ENCODE measurements around the gene RRN3. TPM values are rescaled to one million over a fixed set of nuclear protein-coding genes. Genes with fewer than 3 reads are reported as not detected.

The RRN3 gene
- total RNA-seq, 2 experiments from 2014 or later, result 38.4 to 42.9 TPM

DNA sequence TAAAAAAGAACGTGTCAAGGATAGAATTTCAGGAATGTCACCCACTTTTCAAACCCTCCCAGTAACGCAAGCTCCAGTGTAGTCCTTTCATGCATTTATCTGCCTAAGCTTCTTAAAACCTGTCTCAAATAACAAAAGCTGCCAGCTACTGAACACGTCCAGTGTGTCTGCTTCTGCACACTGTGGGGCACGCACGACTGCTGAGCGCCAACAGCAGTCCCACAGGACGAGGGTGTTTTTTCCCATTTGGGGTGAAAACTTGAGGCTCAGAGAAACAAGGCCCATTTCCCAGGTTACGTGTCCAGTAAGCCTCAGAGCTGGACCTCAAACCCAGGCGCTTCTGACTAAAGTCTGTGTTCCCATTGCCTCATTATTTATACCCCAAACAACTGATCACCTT is 55.4 kb downstream of the RRN3 start:
- H3K4me3 ChIP-seq (ENCODE audit: low read length), result no peak overlapping the region
- H3K27ac ChIP-seq (ENCODE audit: low read depth in 1 of 2, low read length in 2 of 2), result no peak overlapping the region
- H3K9me3 ChIP-seq (ENCODE audit: control insufficient read depth in 1 of 2, insufficient read depth in 1 of 2, low read length in 2 of 2), result no peaks in the 10 kb centered on the region
- Mint-ChIP-seq H3K27me3 (no peaks in the 10 kb centered on the region), H3K4me3 (no peak overlapping the region), H3K4me1 (ENCODE audit: low read depth) (no peaks in the 10 kb centered on the region), H3K27ac (no peak overlapping the region), H3K9me3 (no peaks in the 10 kb centered on the region), H3K36me3 (ENCODE audit: low read depth) (peaks cover 83% of the 10 kb centered on the region)
- POLR2A ChIA-PET, result interaction anchor here (0.8 kb wide), 1 partner anchor 18 kb away, joined by 3 read pairs; no protein-coding TSS in a partner anchor
- H3K4me1 ChIP-seq (ENCODE audit: insufficient read depth, low read length), result no peaks in the 10 kb centered on the region
- CTCF ChIA-PET, result no interaction called here
- ATAC-seq (ENCODE audit: poor library complexity) (no peak), DNase-seq (no peak)
- intact Hi-C loops (cut with DNase I, micrococcal nuclease), result loop anchor here in 1 of 2 experiments (2.0 kb wide), 1 partner anchor 14 kb away; no protein-coding TSS in a partner anchor
- no peaks in the 10 kb centered on the region for H3K27me3 ChIP-seq (ENCODE audit: control insufficient read depth in 1 of 2, insufficient read depth in 2 of 2, low read length in 2 of 2)
- TF ChIP-seq CTCF (IDR thresholded peaks at IDR 0.05), result no peak
- H3K36me3 ChIP-seq (ENCODE audit: insufficient read depth, low read length), result peaks cover 73% of the 10 kb centered on the region

- Mint-ChIP-seq H3K9me3 (no peaks in the 10 kb centered on the region), H3K27ac (no peak overlapping the region), H3K4me1 (ENCODE audit: low read depth) (peaks cover under 1% of the 10 kb centered on the region), H3K36me3 (ENCODE audit: low read depth) (peaks cover 92% of the 10 kb centered on the region), H3K27me3 (no peaks in the 10 kb centered on the region), H3K4me3 (no peak overlapping the region)
- intact Hi-C loops (cut with DNase I, micrococcal nuclease), result loop anchor here in 1 of 2 experiments (2.0 kb wide), 1 partner anchor 15 kb away; no protein-coding TSS in a partner anchor
- Histone ChIP-seq H3K27ac (ENCODE audit: low read depth in 1 of 2, low read length in 2 of 2) (no peak overlapping the region), H3K27me3 (ENCODE audit: control insufficient read depth in 1 of 2, insufficient read depth in 2 of 2, low read length in 2 of 2) (no peaks in the 10 kb centered on the region), H3K4me1 (ENCODE audit: insufficient read depth, low read length) (no peaks in the 10 kb centered on the region), H3K9me3 (ENCODE audit: control insufficient read depth in 1 of 2, insufficient read depth in 1 of 2, low read length in 2 of 2) (no peaks in the 10 kb centered on the region), H3K36me3 (ENCODE audit: insufficient read depth, low read length) (peaks cover 82% of the 10 kb centered on the region), H3K4me3 (ENCODE audit: low read length) (no peak overlapping the region)
- ChIA-PET CTCF (no interaction called here), POLR2A (interaction anchor here (1.5 kb wide), 1 partner anchor 12 kb away, joined by 3 read pairs; no protein-coding TSS in a partner anchor)
- no peak for ATAC-seq (ENCODE audit: poor library complexity)
- no peak for TF ChIP-seq CTCF (IDR thresholded peaks at IDR 0.05)
- DNase-seq, result no peak
Measured at GRCh38 chr16:15037745-15038144, 56.3 kb downstream of the RRN3 start.

- POLR2A ChIA-PET, result interaction anchor here (1.5 kb wide), 1 partner anchor 13 kb away, joined by 3 read pairs; no protein-coding TSS in a partner anchor
Measured at GRCh38 chr16:15037003-15037402, 57.1 kb downstream of the RRN3 start.

More at GRCh38 chr16:15037003-15037402, 57.1 kb downstream of the RRN3 start:
- Mint-ChIP-seq H3K36me3 (ENCODE audit: low read depth) (peaks cover 94% of the 10 kb centered on the region), H3K4me1 (ENCODE audit: low read depth) (peaks cover 8% of the 10 kb centered on the region), H3K27ac (no peak overlapping the region), H3K27me3 (no peaks in the 10 kb centered on the region), H3K9me3 (no peaks in the 10 kb centered on the region), H3K4me3 (no peak overlapping the region)
- intact Hi-C loops (cut with DNase I, micrococcal nuclease), result no loop called here
- no peaks in the 10 kb centered on the region for H3K9me3 ChIP-seq (ENCODE audit: control insufficient read depth in 1 of 2, insufficient read depth in 1 of 2, low read length in 2 of 2)
- H3K27ac ChIP-seq (ENCODE audit: low read depth in 1 of 2, low read length in 2 of 2), result no peak overlapping the region
- TF ChIP-seq CTCF (IDR thresholded peaks at IDR 0.05), result no peak
- CTCF ChIA-PET, result no interaction called here
- H3K4me1 ChIP-seq (ENCODE audit: insufficient read depth, low read length), result peaks cover 7% of the 10 kb centered on the region
- H3K27me3 ChIP-seq (ENCODE audit: control insufficient read depth in 1 of 2, insufficient read depth in 2 of 2, low read length in 2 of 2), result no peaks in the 10 kb centered on the region
- no peak overlapping the region for H3K4me3 ChIP-seq (ENCODE audit: low read length)
- DNase-seq, result no peak
- ATAC-seq (ENCODE audit: poor library complexity), result no peak
- peaks cover 88% of the 10 kb centered on the region for H3K36me3 ChIP-seq (ENCODE audit: insufficient read depth, low read length)

Data from CD4-positive, alpha-beta T cell (primary cell).